GM18858 (cell line): Measurements from ENCODE around the gene TMEM222.
"Not testable (repeated sequence)": the region's sequence is repeated elsewhere in the genome, so short reads cannot be mapped to it uniquely, and the experiment has no call there.

ENCODE experiments used
- ATAC-seq: cut with Tn5 transposase; IDR thresholded peaks from one replicate; pipeline ENCODE4 v1.9.1; 2021; ENCODE audit not compliant: unreplicated experiment

Gene TMEM222

DNA sequence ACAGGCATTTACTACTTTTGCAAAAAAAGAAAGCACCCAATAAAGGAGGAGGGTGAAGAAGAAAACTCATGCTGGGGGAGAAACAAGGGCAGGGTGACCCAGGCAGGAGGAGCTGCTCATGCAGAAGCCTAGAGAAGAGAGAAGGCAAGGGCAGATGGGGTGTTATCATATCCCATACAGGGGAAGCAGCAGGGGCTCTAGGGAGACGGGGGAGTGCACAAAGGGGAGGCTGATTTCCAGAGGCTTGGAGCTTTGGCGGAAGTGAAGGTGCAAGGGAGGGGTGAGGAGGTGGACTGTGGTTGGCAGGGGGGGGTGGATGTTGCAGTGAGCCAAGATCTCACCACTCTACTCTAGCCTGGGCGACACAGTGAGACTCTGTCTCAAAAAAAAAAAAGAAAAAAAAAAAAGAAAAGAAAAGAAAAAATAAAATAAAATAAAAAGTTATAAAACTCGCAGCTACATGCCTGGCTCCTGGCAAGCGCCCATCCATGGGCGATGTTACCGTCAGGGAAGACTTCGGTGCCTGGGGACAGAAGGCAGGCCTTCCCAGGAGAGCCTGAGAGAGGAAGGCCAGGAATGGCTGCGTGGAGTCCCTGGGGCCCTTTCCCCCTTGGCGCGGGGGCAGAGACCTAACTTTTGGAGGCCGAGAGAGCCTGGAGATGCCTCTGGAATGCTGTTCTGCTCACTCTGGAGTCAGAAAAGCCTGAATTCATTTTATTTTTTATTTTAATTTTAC is 56.0 kb downstream of the TMEM222 start:
- no peak for ATAC-seq

DNA sequence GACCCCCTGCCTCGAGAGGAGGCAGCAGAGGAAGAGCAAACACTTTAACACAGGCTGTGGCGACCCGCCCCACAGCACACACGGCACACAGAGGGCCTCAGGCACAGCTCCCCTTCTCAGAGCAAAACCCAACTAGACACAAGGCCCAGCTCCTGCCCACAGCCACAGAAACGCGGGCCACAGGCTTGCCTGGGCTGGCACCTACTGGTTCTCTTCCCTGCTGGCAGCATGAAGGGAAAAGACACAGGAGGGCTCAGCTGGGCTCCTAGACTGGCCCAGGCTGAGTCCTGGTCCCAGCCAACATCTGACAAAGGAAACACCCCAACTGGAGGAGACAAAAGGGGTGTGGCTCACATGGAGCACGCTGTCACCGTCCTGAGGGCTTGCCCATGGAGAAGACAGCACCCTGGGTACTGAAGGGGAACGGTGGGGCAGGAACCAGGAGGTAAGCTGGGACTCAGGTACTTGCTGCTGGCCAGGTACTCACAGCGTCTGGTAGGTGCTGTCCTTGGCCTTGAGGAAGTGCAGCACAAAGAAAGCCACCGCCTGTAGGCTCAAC is 57.7 kb downstream of the TMEM222 start:
- ATAC-seq = no peak

DNA sequence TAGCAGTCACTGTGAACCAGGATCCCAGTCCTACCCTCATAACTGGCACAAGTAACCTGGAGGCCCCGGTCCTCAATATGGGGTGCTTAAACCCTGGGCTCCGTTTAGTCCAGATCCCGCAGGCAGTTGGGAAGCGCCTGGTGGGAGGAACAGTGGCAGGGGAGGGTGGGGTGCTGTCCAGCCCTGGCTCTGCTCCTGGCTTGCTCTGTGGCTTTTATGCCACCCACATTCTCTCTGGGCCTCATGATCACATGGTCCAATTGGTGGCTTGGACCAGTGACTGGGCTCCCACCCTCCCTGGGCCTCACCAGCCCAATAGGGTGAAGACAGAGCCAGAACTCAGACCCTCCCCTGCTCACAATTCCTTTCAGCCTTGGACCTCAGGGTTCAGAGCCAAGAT is 58.3 kb downstream of the TMEM222 start:
- no peak for ATAC-seq

DNA sequence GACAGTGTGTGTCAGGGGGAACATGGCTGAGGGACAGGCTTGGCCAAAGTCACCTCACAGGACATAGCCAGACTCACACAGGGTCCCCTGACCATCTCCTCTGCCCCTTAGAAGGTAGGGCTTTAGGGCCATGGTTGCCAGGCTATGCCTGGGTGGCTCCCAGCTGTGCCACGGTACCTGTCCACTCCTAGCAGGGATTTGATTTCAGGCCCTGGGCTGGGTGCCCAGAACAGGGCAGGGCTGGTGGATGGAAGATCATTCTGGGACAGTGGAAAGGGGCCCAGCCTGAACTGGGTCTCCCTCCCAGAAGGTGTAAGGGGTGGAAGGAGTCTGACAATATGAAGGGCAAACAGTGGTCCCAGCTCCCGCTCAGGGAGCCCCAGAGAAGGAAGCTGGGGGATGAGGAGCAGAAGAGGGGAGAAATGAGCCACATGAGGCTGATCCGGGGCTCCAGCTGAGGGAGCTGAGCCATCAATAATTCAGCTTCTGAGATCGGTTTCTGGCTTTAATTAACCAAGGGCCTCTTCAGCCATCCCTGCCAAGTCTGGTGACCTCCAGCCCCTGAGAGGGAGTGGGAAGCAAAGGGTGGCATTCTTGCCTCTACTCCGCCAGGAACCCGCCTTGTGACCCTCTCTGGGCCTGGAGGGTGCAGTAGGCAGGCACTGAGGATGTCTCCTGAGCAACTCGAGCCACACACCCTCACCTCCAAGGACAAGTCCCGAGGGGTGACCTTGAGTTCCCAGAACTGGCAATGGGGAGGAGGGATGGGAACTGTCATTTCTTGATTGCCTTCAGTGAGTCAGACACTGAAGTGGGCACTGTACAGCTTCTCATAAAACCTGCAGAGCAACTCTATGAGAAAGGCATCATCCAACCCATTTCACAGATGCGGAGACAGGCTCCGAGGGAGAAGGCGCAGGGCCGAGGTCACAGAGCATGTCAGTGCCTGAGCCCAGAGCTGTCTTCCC is 59.1 kb downstream of the TMEM222 start:
- ATAC-seq = no peak

DNA sequence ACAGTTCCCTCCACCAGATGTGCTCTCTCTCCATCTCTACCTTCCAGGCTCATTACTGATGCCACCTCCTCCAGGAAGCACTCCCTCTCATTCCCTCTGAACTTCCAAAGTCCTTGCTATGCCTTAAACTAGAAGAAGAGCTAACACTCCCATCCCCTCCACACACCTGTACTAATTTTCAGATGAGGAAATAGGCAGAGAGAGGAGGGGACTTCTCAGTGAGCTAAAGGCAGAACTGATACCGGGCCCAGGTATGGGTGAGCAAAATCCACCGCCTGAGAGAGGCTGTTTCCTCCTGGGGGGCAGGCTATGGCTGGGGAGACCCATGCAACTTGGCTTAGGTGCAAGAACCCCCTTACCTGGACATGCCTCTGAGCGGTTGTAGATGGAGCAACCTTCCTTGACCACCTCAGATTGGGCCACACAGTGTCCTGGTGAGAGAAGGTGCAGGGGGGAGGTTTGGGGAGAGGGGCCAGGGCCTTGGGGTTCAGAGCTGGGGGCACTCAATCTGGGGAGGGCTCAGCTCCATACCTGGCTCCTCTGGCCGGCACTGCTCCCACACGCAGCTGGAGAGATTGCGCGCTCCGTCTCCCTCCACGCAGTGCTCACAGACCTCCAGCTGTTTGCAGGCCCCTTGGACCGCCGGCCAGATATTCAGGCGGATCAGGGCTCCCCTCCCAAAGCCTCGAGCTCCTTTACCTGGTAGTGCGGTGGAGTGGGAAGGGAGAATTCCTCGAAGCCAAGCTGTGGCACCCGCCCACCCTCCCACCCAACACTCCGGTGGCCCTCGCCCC is 60.2 kb downstream of the TMEM222 start:
- ATAC-seq = no peak

DNA sequence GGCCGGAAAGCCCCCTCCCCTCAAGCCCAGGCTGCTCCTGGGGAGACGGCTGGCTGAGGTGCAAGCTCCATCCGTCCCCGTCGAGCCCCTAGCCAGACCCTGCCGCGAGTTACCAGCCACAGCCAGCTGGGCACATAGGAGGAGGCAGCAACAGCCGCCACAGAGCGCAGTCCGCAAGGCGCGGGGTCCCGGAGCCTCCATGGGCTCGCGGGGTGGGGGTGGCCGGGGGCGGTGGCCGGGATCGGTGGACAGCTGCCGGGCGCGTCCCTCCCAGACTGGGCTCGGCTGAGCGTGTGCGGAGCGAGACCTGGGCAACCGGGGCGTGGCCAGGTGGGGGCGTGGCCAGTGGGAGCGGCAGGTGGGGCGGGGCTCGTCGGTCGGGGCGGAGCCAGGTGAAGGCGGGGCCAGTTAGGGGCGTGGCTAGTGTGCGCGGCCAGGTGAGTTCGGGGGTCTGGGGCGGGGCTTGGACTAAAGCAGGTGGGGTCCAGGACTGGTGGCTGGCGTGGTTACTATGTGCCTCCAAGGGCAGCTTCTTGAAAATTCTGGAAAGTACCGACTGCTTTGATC is 61.2 kb downstream of the TMEM222 start, which contains the start of gene CD164L2:
Gene CD164L2, minus strand, starts transcription at position 295 of the 567 bp plus-strand sequence. Its CDS starts 94 bp downstream, at position 201.
- ATAC-seq = no peak

DNA sequence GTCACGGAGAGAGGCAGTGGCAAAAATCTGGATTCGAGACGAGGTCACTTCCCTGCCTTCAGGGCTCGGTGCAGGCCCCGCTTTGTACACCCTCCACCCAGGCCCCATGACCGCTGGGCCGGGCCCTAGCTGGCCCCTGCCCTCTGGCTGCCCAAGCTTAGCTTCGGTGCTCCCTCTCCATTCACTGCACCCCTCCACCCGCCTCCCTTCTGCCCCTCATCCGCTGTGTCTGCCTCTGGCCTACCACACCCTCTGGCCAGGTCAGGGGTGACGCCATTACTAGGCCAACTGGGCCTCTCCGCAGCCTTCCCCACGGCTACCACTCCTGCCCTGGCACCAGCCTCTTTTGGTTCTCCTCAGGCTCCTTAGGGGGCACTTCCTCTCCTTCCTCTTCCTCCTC is 61.7 kb downstream of the TMEM222 start:
- ATAC-seq = no peak

DNA sequence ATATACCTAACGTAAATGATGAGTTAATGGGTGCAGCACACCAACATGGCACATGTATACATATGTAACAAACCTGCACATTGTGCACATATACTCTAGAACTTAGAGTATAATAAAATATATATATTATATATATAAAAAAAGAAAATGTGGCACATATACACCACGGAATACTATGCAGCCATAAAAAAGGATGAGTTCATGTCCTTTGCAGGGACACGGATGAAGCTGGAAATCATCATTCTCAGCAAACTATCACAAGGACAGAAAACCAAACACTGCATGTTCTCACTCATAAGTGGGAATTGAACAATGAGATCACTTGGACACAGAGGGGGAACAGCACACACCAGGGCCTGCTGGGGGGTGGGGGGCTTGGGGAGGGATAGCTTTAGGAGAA is 62.8 kb downstream of the TMEM222 start:
- not testable (repeated sequence) for ATAC-seq
